Activated T-helper 17 cell treated with anti-CD3 and anti-CD28 coated beads, Interleukin-2, amount 50 U/mL, for 72 hours (primary cell): ENCODE measurements around the gene CD58. TPM values are rescaled to one million over a fixed set of nuclear protein-coding genes. Genes with fewer than 3 reads are reported as not detected.

Experiments used
- ATAC-seq: fragments of 150-1000 bp; cut with Tn5 transposase; replicated peaks from 2 replicates; pipeline ENCODE4 v1.10.0; 2021; ENCODE audit warnings: mild to moderate bottlenecking, moderate library complexity
- H3K27ac Mint-ChIP-seq: one replicate; pipeline ENCODE4 v1.8.0; 2022; ENCODE audit warnings: mixed read lengths
- H3K27me3 Mint-ChIP-seq: one replicate; pipeline ENCODE4 v1.8.0; 2022; ENCODE audit warnings: mixed read lengths
- H3K36me3 Mint-ChIP-seq: one replicate; pipeline ENCODE4 v1.8.0; 2022; ENCODE audit warnings: low read depth, mild to moderate bottlenecking, mixed read lengths
- H3K4me1 Mint-ChIP-seq: one replicate; pipeline ENCODE4 v1.8.0; 2022; ENCODE audit warnings: mixed read lengths
- H3K4me3 Mint-ChIP-seq: one replicate; pipeline ENCODE4 v1.8.0; 2022; ENCODE audit warnings: mild to moderate bottlenecking, mixed read lengths
- H3K9me3 Mint-ChIP-seq: one replicate; pipeline ENCODE4 v1.8.0; 2022; ENCODE audit warnings: mixed read lengths
- total RNA-seq, 2 donors: library from RNA; stranded (reverse); gene quantifications; one replicate each; pipeline ENCODE4 v1.2.3, GENCODE V29; 2022

The CD58 gene
- total RNA-seq, 2 donors from 2014 or later: 36.8 to 40.5 TPM

DNA sequence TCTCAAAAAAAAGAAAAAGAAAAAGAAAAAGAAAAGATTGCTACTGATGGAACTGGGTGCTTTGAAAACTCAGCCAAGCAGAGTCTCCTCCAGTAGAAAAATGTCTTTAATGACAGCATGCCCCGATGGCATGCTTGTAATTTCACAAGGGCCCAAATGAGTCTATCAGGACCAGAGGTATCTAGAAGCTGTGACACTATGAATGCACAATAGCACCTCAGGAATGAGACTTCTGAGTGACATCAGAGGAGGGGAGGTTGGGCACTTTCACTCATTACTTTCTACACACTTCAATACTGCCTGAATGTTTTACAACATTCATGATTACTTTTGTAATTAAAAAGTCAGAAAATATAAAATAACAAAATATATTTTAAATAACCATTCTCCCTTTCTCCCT is 15.1 kb upstream of the CD58 start:
- ATAC-seq: peak; percentile 73

DNA sequence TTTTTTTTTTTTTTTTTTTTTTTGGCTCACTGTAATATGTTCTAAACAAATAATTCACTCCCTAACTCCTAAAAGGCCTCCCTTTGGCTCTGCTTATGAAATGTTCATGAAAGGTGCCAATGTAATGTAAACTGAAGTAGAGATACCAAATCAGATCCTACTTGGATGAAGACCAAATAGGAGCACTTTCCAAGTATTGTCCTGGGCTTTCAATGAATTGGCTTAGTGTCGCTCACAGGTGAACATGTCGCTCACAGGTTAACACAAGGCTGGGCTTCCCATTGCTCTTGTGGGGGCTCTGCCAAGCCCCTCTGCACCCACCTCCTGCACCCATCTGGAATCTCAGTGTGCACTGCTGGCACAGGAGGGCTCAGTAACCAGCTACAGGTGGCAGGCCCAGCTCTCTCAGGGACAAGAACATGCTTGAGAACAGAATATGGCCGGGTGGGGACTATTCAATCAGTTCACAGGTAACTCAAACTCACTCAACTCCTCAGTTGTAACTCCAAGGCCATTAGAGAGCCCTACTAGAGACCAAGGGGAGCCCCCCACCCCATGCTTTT is 10.6 kb upstream of the CD58 start:
- Mint-ChIP-seq H3K4me1 (no peaks in the 10 kb centered on the region), H3K27ac (no peak overlapping the region), H3K36me3 (peaks cover 40% of the 10 kb centered on the region), H3K27me3 (no peaks in the 10 kb centered on the region), H3K4me3 (no peak overlapping the region), H3K9me3 (no peaks in the 10 kb centered on the region)
- ATAC-seq: no peak

More for the DNA sequence above, 15.1 kb upstream of the CD58 start:
- Mint-ChIP-seq H3K4me1 (no peaks in the 10 kb centered on the region), H3K27me3 (no peaks in the 10 kb centered on the region), H3K4me3 (no peak overlapping the region), H3K27ac (no peak overlapping the region), H3K36me3 (peaks cover 43% of the 10 kb centered on the region), H3K9me3 (no peaks in the 10 kb centered on the region)

DNA sequence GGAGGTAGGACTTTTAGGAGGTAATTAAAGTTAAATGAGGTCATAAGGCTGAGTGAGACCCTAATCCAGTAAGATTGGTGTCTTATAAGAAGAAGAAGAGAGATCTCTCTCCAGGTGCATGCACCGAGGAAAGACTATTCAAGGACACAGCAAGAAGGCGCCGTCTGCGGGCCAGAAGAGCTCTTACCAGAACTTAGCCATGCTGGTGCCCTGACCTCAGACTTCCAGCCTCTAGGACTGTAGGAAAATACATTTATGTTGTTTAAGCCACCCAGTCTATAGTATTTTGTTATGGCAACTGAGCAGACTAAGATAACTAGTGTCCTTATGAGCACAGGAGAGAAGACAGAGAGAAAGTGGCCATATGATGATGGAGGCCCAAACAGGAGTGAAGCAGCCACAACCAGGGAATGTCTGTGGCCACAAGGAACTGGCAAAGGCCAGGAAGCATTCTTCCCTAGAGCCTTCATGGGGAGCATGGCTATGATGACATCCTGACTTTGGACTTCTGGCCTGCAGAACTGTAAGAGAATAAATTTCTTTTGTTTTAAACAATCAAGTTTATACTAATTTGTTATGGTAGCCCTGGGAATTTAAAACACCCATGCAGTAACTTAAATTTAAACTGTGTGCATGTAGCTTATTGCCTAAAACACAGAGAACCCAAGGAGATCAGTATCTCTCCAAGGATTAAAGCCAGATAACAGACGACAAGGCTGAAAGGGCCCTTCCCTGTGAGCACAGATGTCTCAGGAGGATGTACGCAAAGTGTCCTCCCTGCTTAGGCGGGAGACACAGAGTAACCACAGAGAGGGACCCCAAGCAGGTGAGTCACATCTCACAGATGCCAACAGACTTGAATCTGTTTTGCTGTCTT is 9.9 kb upstream of the CD58 start:
- H3K27me3 Mint-ChIP-seq: no peaks in the 10 kb centered on the region

DNA sequence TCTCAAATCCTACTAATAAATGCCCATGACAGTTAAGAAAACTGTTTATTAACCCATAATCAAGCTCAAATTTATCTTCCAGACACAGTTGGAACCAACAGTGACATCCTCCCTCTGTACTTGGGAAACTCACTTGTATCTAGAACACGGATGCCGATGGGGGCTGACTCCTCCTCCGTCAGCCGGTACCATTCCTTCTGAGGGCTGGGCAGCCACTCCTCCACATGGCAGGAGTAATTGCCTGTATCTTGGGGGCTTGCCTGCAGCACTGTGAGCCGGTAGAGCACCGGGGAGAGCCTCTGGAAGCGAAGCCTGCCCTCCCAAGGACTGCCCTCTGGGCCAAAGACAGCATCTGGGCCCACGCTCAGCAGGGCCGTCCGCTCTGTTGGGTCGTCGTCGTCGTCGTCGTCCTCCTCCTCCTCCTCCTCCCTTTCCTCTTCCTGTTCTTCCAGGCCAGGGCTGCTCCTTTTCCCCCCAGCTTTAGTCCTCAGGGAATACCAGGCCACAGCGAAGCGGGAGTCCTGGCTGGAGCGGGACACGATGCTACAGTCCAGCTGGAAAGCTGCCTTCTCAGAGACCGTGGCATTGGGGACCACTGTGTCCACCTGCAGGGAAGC is 8.5 kb upstream of the CD58 start:
- Mint-ChIP-seq H3K27ac (no peak overlapping the region), H3K4me3 (no peak overlapping the region), H3K9me3 (no peaks in the 10 kb centered on the region), H3K27me3 (no peaks in the 10 kb centered on the region), H3K36me3 (peaks cover 26% of the 10 kb centered on the region), H3K4me1 (peaks cover 7% of the 10 kb centered on the region)
- no peak for ATAC-seq

More for the DNA sequence above, 9.9 kb upstream of the CD58 start:
- no peak for ATAC-seq
- H3K36me3 Mint-ChIP-seq: peaks cover 40% of the 10 kb centered on the region
- no peak overlapping the region for H3K27ac Mint-ChIP-seq
- no peaks in the 10 kb centered on the region for H3K9me3 Mint-ChIP-seq
- H3K4me3 Mint-ChIP-seq: no peak overlapping the region
- no peaks in the 10 kb centered on the region for H3K4me1 Mint-ChIP-seq

DNA sequence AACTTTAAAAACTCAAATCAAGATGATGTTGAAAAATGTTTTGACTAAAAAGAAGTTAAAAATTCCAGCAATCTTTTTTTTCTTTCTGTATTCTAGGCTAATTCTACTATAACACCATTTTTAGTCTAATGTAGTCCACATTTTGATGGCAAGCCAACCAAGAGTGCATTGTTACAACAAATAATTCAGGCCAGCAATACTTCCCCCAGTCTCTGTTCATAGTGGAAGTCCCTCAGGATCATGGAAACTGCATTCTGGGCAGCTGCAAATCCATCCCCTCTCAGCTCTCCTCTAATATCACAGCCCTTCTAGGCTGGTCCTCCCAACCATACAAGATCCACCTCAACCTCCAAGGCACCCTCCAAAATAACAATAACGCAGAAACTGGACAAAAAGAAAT is 7.8 kb upstream of the CD58 start:
- no peak overlapping the region for H3K27ac Mint-ChIP-seq
- H3K36me3 Mint-ChIP-seq: peaks cover 22% of the 10 kb centered on the region
- no peak overlapping the region for H3K4me3 Mint-ChIP-seq
- no peaks in the 10 kb centered on the region for H3K9me3 Mint-ChIP-seq
- no peaks in the 10 kb centered on the region for H3K27me3 Mint-ChIP-seq
- H3K4me1 Mint-ChIP-seq: peaks cover 15% of the 10 kb centered on the region
- ATAC-seq: no peak

DNA sequence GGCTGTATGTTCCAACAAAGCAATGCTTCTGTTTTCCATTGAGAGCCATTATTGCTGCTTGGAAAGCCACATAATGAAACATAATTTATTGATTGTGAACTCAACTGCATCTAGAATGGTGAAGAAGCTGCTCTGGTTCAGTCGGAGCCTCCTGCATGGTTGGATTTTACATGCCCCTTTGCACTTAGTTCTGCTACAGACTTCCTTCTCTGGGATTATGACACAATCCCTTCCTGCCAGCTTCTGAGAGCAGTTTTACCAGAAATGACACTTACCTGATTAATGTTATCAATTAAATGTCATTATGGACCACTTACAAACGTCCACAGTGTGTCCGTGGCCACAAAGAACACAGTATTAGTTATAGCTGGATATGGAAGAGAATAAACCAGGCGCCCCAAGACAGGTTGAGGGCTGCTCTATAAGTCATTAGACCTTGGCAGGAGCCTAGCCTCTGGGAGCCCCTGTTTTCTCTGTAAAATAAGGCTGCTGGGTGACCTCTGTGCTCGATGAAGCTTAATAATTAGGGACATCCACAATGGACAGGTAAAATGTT is 7.0 kb upstream of the CD58 start:
- peaks cover 16% of the 10 kb centered on the region for H3K36me3 Mint-ChIP-seq
- ATAC-seq: no peak
- no peaks in the 10 kb centered on the region for H3K27me3 Mint-ChIP-seq
- H3K4me3 Mint-ChIP-seq: no peak overlapping the region
- no peaks in the 10 kb centered on the region for H3K9me3 Mint-ChIP-seq
- H3K27ac Mint-ChIP-seq: no peak overlapping the region
- H3K4me1 Mint-ChIP-seq: peaks cover 15% of the 10 kb centered on the region

DNA sequence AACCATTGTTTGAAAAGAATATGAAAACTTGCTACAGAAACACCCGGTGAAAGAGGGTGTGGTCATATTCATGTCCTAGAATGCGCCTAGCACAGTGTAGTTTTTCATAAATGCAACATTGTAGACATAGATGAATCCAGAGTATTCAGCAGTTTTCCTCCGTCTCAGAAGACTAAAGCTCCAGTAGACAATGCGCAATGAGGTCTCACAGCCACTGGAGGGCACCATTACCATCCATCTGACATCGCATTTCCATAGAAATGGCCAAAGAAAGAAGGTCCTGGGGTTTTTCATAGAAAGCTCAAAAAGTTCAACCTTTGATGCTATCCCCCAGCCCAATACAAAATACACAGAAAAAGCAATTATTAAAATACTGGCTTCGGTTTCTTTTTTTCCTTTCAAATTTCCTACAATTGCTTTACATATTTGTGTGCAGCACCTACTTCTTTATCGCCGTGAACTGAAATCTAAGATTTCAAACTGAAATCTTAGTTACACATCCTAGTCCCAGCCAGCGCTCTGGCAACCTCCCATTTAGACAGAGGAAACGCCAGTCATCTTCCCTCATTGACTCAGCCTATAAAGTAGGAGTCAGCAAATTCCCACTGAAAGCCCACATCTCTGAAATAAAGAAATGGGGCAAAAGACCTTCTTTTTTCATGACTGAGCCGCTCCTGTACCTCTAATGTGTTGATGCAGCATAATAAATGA is 3.9 kb upstream of the CD58 start:
- H3K4me3 Mint-ChIP-seq: peak overlapping the region; percentile 1
- ATAC-seq: no peak
- no peak overlapping the region for H3K27ac Mint-ChIP-seq

DNA sequence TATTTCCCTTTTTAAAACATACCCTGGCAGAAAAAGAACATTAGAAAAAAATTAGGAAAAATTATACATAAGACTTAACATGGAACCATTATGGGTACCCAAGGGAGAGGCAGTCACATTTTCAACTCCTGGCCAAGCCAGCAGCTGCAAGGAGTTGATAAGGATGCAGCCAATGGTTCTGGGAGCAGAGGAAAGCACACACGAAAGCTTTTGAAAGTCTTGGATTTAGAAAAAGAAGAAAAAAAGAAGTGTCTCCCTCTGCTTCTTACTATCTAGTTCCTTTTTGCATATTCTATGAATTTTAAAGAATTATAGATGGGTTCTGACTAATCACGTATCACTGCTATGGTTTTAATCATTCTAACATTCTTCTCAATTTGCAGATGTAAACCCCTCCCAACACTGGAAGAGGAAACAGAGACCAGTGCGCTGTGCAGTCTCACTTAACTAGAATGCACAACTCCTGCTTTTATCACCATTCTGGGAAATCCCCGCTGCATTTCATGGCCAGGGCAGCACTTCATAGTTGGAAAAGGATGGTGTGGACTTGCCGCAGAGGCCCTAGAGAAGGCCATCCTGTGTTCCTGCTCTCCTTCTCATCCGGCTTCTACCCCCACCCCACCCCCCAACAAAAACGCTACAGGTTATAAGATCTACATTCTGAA is 2.7 kb upstream of the CD58 start:
- Mint-ChIP-seq H3K27ac (no peak overlapping the region), H3K27me3 (no peaks in the 10 kb centered on the region), H3K4me1 (peaks cover 40% of the 10 kb centered on the region)

More for the DNA sequence above, 3.9 kb upstream of the CD58 start:
- no peaks in the 10 kb centered on the region for H3K27me3 Mint-ChIP-seq
- peaks cover 17% of the 10 kb centered on the region for H3K36me3 Mint-ChIP-seq
- no peaks in the 10 kb centered on the region for H3K9me3 Mint-ChIP-seq
- H3K4me1 Mint-ChIP-seq: peaks cover 28% of the 10 kb centered on the region

DNA sequence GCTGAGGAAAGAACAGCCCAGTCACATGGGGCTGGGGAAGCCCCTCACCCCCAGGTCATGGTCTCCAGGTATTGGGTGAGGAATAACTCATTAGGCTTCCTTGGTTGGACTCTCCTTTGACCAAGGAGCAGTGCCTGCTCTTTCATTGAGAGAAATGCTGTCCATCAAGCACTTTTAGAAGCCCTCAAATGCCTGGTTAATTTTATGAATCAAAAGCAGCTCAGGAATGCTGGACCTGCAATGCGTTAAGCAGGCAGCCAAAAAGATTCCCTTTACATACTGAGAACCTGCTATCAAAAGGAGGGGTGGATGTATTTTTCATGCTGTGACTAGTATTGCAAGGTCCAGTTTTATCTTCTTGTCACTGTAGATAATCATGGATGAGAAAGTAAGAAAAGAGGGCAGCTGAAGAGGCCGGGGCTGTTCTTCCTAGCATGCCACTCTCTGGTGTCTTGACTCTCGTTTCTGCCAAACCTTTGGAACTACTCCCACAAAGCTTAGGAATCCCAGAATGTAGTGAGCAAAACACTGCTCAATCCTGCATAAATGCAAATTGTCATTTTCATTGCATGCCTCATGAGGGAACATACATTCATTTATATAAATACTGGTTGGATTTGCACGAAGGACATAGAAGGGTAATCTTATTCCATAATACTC is 2.1 kb upstream of the CD58 start:
- H3K36me3 Mint-ChIP-seq: peaks cover 36% of the 10 kb centered on the region
- ATAC-seq: no peak
- peak overlapping the region; percentile 96 for H3K4me3 Mint-ChIP-seq

More for the DNA sequence above, 2.7 kb upstream of the CD58 start:
- H3K9me3 Mint-ChIP-seq: no peaks in the 10 kb centered on the region
- peak overlapping the region; percentile 1 for H3K4me3 Mint-ChIP-seq
- ATAC-seq: no peak
- peaks cover 29% of the 10 kb centered on the region for H3K36me3 Mint-ChIP-seq

DNA sequence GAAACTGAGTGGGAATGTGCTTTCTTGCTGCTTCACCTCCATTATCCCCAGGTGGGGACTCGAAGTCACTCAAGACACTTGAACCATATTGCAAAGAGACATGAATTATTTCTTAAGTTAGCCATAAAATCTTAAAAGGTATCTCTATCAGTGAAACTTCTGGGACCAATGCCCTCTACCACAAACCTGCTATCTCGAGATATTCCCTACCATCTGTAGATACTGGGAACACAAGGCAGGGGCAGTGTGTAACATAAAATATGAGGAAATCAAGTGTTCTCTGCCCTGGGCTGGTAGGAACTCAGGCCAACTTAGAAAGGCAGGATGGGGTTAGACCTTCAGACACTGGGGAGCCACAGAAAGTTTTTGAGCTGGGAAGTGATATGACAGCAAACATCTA is 1.3 kb upstream of the CD58 start:
- H3K9me3 Mint-ChIP-seq: no peaks in the 10 kb centered on the region
- no peaks in the 10 kb centered on the region for H3K27me3 Mint-ChIP-seq
- peaks cover 38% of the 10 kb centered on the region for H3K36me3 Mint-ChIP-seq
- H3K4me3 Mint-ChIP-seq: peak overlapping the region; percentile 96
- no peak for ATAC-seq
- peaks cover 51% of the 10 kb centered on the region for H3K4me1 Mint-ChIP-seq
- H3K27ac Mint-ChIP-seq: peak overlapping the region; percentile 78

More for the DNA sequence above, 2.1 kb upstream of the CD58 start:
- Mint-ChIP-seq H3K9me3 (no peaks in the 10 kb centered on the region), H3K27ac (no peak overlapping the region), H3K27me3 (no peaks in the 10 kb centered on the region), H3K4me1 (peaks cover 47% of the 10 kb centered on the region)

DNA sequence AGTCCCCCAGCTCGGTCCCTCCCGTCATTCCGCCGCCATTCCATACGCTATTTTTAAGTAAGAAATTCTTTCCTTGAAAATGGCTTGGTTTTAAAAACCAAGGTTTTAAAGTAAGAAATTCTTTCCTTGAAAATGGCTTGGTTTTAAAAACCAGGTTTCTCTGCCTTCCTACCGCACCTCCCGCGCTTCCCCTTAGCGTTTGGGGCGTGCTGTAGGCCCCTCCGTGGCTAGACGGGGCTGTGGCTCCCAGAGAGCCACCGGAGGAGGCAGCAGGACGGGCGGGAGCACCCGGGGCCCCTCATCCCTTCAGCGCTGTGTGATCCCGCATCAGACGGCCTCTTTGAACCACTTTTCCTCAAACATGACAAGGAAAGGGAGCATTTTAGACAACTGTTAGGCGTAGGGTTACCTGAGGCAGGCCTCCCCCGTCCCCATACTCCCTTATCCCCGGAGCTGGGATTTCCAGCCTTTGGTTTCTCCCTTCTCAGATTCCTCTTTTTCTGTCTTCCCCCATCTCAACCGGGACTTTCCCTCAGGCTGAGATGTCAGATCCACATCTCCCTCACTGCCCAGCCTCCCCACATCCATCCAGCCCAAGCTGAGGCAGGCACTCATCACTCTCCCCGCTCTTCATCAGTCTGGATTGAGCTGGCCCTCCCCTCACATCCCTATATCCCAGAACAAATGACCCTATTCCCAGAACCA is 541 bp upstream of the CD58 start:
- Mint-ChIP-seq H3K27ac (peak overlapping the region; percentile 78), H3K9me3 (no peaks in the 10 kb centered on the region), H3K4me3 (peak overlapping the region; percentile 96), H3K27me3 (no peaks in the 10 kb centered on the region), H3K4me1 (peaks cover 52% of the 10 kb centered on the region), H3K36me3 (peaks cover 38% of the 10 kb centered on the region)
- no peak for ATAC-seq

DNA sequence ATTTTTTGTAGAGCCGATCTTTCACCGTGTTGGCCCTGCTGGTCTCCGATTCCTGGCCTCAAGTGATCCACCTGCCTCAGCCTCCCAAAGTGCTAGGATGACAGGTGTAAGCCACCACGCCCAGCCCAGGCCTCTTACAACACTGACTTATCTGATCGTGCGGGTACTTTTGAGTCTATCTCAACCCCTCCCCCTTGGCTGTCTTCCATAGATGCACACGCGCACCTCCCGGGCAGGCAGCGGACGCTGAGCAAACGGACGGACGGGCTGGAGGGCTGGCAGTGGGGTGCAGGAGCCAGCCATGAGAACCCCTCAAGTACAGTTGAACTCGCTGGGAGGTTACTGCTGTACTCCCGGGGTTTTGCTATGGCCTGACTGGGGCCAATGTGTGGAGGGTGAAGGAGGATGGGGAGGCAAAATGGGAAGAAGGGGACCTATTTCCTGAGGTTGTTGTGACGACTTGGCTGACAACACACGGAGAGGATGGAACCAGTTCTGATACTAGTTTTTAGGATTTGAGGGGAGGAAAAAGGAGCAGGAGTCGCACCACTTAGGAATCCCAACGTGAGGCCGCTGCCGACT is 959 bp downstream of the CD58 start:
- no peaks in the 10 kb centered on the region for H3K27me3 Mint-ChIP-seq

DNA sequence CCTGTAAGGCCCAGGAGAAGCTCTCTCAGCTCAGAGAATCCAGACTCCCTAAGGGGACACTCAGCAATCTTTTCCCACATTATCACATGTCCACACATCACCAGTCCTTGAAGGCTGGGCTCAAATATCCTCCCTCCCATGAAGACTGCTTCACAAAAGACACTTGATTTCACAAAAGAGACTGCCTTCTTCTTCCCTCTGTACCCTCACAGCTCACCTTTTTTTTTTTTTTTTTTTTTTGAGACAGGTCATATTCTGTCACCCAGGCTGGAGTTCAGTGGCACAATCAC is 1.5 kb downstream of the CD58 start:
- Mint-ChIP-seq H3K27me3 (no peaks in the 10 kb centered on the region), H3K36me3 (peaks cover 54% of the 10 kb centered on the region), H3K4me1 (peaks cover 62% of the 10 kb centered on the region), H3K4me3 (peak overlapping the region; percentile 96), H3K27ac (peak overlapping the region; percentile 92), H3K9me3 (peaks cover 5% of the 10 kb centered on the region)
- ATAC-seq: no peak

More for the DNA sequence above, 959 bp downstream of the CD58 start:
- Mint-ChIP-seq H3K4me3 (peak overlapping the region; percentile 96), H3K27ac (peak overlapping the region; percentile 92), H3K36me3 (peaks cover 48% of the 10 kb centered on the region), H3K4me1 (peaks cover 62% of the 10 kb centered on the region), H3K9me3 (peaks cover 2% of the 10 kb centered on the region)
- peak; percentile 55 for ATAC-seq
